ENCODE data around the gene FRS2. TPM values are rescaled to one million over a fixed set of nuclear protein-coding genes. Genes with fewer than 3 reads are reported as not detected.

Gene FRS2
- total and polyA plus RNA-seq, 10 of the 15 experiments (the other 5 are each of a cell fraction or from before 2014, with no cell fraction given) = 1.1 to 13.1 (median 5.9) TPM

GRCh38 chr12:69610126-69610525, 139.9 kb downstream of the FRS2 start:
- ATAC-seq (no peak), FAIRE-seq (no peak), DNase-seq (ENCODE audit: low read depth, low spot score) (no peak)
- H3K27me3 ChIP-seq (replicated peaks in 1 of 2; ENCODE audit: control insufficient read depth in 2 of 2, insufficient read depth in 2 of 2, low read length in 1 of 2) = no peaks in the 10 kb centered on the region; a peak in 1 of 4 replicates
- no peaks in the 10 kb centered on the region for H3K4me1 ChIP-seq (ENCODE audit: control insufficient read depth, insufficient read depth, low read length)
- SMC1A ChIA-PET (ENCODE audit: uncharacterized antibody, unreplicated experiment) = no interaction called here
- 81% methylated on average over 15 of the region's 15 CpGs for WGBS (ENCODE audit: insufficient coverage, insufficient replicate concordance, low lambda C conversion rate, missing lambda C conversion rate)
- RAD21 ChIA-PET (ENCODE audit: unreplicated experiment) = no interaction called here
- no peak overlapping the region for H2AFZ ChIP-seq (ENCODE audit: control insufficient read depth, low read depth, low read length)
- H3K36me3 ChIP-seq (ENCODE audit: control insufficient read depth in 2 of 2, insufficient read depth in 2 of 2, low read length in 1 of 2) = no peaks in the 10 kb centered on the region
- H3K27ac ChIP-seq (ENCODE audit: control insufficient read depth, insufficient read depth) = no peak overlapping the region
- in situ Hi-C loops (cut with MboI) = no loop called here
- no peak overlapping the region for H3K4me3 ChIP-seq
- CTCF ChIA-PET = interaction anchor here (1.0 to 1.3 kb wide), 3 partner anchors 29 to 252 kb away, joined by 3 to 5 read pairs (median 4); no protein-coding TSS in a partner anchor
- H3K4me2 ChIP-seq (ENCODE audit: control insufficient read depth, insufficient read depth) = no peak overlapping the region
- no TSS peak for BruUV-seq (replicated peaks)
- POLR2A ChIA-PET = interaction anchor here (0.5 kb wide), 1 partner anchor 684 kb away, joined by 6 read pairs; no protein-coding TSS in a partner anchor
- H3K79me2 ChIP-seq (ENCODE audit: control insufficient read depth, insufficient read depth, low read length) = no peaks in the 10 kb centered on the region
- intact Hi-C loops (cut with micrococcal nuclease; ENCODE audit: unreplicated experiment) = no loop called here
- H3K9ac ChIP-seq (ENCODE audit: control insufficient read depth, insufficient read depth, low read length) = no peak overlapping the region
- no peaks in the 10 kb centered on the region for H3K9me3 ChIP-seq (replicated peaks; ENCODE audit: control insufficient read depth, insufficient read depth, low read length)
- no peaks in the 10 kb centered on the region for H4K20me1 ChIP-seq (ENCODE audit: control insufficient read depth, insufficient read depth)
- no peak for TF ChIP-seq SIN3A (IDR thresholded peaks at IDR 0.05; ENCODE audit: low read depth, low read length)

GRCh38 chr12:69610729-69611128, 140.5 kb downstream of the FRS2 start, which contains the start of gene LRRC10:
LRRC10 (minus strand) TSS chr12:69610907; CDS start chr12:69610838, 69 bp downstream.
- H3K4me2 ChIP-seq (ENCODE audit: control insufficient read depth, insufficient read depth) = no peak within 1 kb of the TSS
- ChIA-PET CTCF (interaction anchor here (1.3 kb wide), 2 partner anchors 29 to 253 kb away, joined by 4 to 5 read pairs; no protein-coding TSS in a partner anchor), SMC1A (ENCODE audit: uncharacterized antibody, unreplicated experiment) (no interaction called here), RAD21 (ENCODE audit: unreplicated experiment) (no interaction called here), POLR2A (no interaction called here)
- ATAC-seq (no peak), DNase-seq (ENCODE audit: low read depth, low spot score) (no peak), FAIRE-seq (no peak)
- H3K79me2 ChIP-seq (ENCODE audit: control insufficient read depth, insufficient read depth, low read length) = no peaks in the 10 kb centered on the region
- BruUV-seq (replicated peaks) = no TSS peak
- H2AFZ ChIP-seq (ENCODE audit: control insufficient read depth, low read depth, low read length) = no peak within 1 kb of the TSS
- H3K36me3 ChIP-seq (ENCODE audit: control insufficient read depth in 2 of 2, insufficient read depth in 2 of 2, low read length in 1 of 2) = no peaks in the 10 kb centered on the region
- intact Hi-C loops (cut with micrococcal nuclease; ENCODE audit: unreplicated experiment) (no loop called here), in situ Hi-C loops (cut with MboI) (no loop called here)
- no peak within 1 kb of the TSS for H3K27ac ChIP-seq (ENCODE audit: control insufficient read depth, insufficient read depth)
- no peaks in the 10 kb centered on the region for H3K9me3 ChIP-seq (replicated peaks; ENCODE audit: control insufficient read depth, insufficient read depth, low read length)
- H3K27me3 ChIP-seq (replicated peaks in 1 of 2; ENCODE audit: control insufficient read depth in 2 of 2, insufficient read depth in 2 of 2, low read length in 1 of 2) = no peaks in the 10 kb centered on the region; a peak in 1 of 4 replicates
- 76% methylated on average over 11 of the region's 11 CpGs for WGBS (ENCODE audit: insufficient coverage, insufficient replicate concordance, low lambda C conversion rate, missing lambda C conversion rate)
- no peak for TF ChIP-seq NFXL1 (IDR thresholded peaks at IDR 0.05; ENCODE audit: borderline replicate concordance)
- TF ChIP-seq, protein P1, sequence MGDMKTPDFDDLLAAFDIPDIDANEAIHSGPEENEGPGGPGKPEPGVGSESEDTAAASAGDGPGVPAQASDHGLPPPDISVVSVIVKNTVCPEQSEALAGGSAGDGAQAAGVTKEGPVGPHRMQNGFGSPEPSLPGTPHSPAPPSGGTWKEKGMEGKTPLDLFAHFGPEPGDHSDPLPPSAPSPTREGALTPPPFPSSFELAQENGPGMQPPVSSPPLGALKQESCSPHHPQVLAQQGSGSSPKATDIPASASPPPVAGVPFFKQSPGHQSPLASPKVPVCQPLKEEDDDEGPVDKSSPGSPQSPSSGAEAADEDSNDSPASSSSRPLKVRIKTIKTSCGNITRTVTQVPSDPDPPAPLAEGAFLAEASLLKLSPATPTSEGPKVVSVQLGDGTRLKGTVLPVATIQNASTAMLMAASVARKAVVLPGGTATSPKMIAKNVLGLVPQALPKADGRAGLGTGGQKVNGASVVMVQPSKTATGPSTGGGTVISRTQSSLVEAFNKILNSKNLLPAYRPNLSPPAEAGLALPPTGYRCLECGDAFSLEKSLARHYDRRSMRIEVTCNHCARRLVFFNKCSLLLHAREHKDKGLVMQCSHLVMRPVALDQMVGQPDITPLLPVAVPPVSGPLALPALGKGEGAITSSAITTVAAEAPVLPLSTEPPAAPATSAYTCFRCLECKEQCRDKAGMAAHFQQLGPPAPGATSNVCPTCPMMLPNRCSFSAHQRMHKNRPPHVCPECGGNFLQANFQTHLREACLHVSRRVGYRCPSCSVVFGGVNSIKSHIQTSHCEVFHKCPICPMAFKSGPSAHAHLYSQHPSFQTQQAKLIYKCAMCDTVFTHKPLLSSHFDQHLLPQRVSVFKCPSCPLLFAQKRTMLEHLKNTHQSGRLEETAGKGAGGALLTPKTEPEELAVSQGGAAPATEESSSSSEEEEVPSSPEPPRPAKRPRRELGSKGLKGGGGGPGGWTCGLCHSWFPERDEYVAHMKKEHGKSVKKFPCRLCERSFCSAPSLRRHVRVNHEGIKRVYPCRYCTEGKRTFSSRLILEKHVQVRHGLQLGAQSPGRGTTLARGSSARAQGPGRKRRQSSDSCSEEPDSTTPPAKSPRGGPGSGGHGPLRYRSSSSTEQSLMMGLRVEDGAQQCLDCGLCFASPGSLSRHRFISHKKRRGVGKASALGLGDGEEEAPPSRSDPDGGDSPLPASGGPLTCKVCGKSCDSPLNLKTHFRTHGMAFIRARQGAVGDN (IDR thresholded peaks at IDR 0.05) = no peak
- TF ChIP-seq RFX5 (IDR thresholded peaks at IDR 0.05; ENCODE audit: low read depth, low read length) = no peak
- no peak for TF ChIP-seq GABPA (IDR thresholded peaks at IDR 0.05; ENCODE audit: low read depth)
- TF ChIP-seq, protein P2, sequence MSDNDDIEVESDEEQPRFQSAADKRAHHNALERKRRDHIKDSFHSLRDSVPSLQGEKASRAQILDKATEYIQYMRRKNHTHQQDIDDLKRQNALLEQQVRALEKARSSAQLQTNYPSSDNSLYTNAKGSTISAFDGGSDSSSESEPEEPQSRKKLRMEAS (IDR thresholded peaks at IDR 0.05; ENCODE audit: low read depth, low read length) = no peak
- no peaks in the 10 kb centered on the region for H3K4me1 ChIP-seq (ENCODE audit: control insufficient read depth, insufficient read depth, low read length)
- H4K20me1 ChIP-seq (ENCODE audit: control insufficient read depth, insufficient read depth) = no peaks in the 10 kb centered on the region
- H3K9ac ChIP-seq (ENCODE audit: control insufficient read depth, insufficient read depth, low read length) = no peak within 1 kb of the TSS
- no peak within 1 kb of the TSS for H3K4me3 ChIP-seq

Measured in GM12878 (cell line).